K562 (cell line): ENCODE results near the gene SUOX. TPM values are rescaled to one million over a fixed set of nuclear protein-coding genes. Genes with fewer than 3 reads are reported as not detected.

Source experiments
- CBX8 ChIP-seq: fragments of 200-600 bp; sonication (generic); IDR thresholded peaks from 2 replicates; pipeline ENCODE4 v1.6.1; 2012; ENCODE audit warnings: borderline replicate concordance, mixed run types, low read depth, mild to moderate bottlenecking, moderate library complexity, mixed read lengths, low read length, control low read depth, inconsistent platforms; ENCODE audit not compliant: poor library complexity, severe bottlenecking; ENCODE audit errors: extremely low read depth
- ILF3 ChIP-seq: fragments of 450-650 bp; IDR thresholded peaks from 2 replicates; pipeline ENCODE4 v1.6.1; 2018; ENCODE audit warnings: antibody characterized with exemption, mild to moderate bottlenecking, moderate library complexity, borderline replicate concordance
- KDM1A ChIP-seq, 2 experiments: fragments of 450-650 bp; IDR thresholded peaks; 2 replicates each; pipeline ENCODE4 v1.6.1; 2016; ENCODE audit warnings: mild to moderate bottlenecking in 2 of 2
- MLLT1 ChIP-seq, 2 experiments: fragments of 450-650 bp; IDR thresholded peaks; 2 replicates each; pipeline ENCODE4 v1.6.1; 2016
- MNT ChIP-seq, 2 experiments: fragments of 450-650 bp; conservative IDR thresholded peaks; 2 replicates each; pipeline ENCODE4 v1.6.1; 2017; ENCODE audit warnings: mild to moderate bottlenecking in 2 of 2, moderate library complexity in 2 of 2
- NEUROD1 ChIP-seq: fragments of 150-350 bp; IDR thresholded peaks from 2 replicates; pipeline ENCODE4 v1.6.1; 2014; ENCODE audit warnings: borderline replicate concordance, low read length, low read depth; ENCODE audit not compliant: partially characterized antibody
- NR2C2 ChIP-seq, 2 experiments: fragments of 200-800 bp in 1 of 2; sonication (Bioruptor generic) in 1 of 2; sonication (generic) in 1 of 2; formaldehyde crosslinking in 1 of 2; IDR thresholded peaks; 2 replicates each; pipeline versions ENCODE4 v1.6.1 to v1.8.0; 2016 to 2022; ENCODE audit warnings: mild to moderate bottlenecking in 1 of 2, missing compliant biosample characterization in 1 of 2, missing genetic modification characterization in 1 of 2, missing genetic modification reagents in 1 of 2
- POLR2AphosphoS5 ChIP-seq: IDR thresholded peaks from 2 replicates; pipeline ENCODE4 v1.6.1; 2011; ENCODE audit warnings: mild to moderate bottlenecking, low read depth, low read length, moderate library complexity; ENCODE audit not compliant: control insufficient read depth, insufficient read depth
- TAF1 ChIP-seq: IDR thresholded peaks from 2 replicates; pipeline ENCODE4 v1.6.1; 2011; ENCODE audit warnings: mild to moderate bottlenecking, low read length, moderate library complexity; ENCODE audit not compliant: insufficient read depth, control insufficient read depth, severe bottlenecking; ENCODE audit errors: extremely low read depth
- TBP ChIP-seq: optimal IDR thresholded peaks from 2 replicates; pipeline ENCODE3; 2011; ENCODE audit warnings: low read depth, low read length, improper control_type of control experiment
- THAP12 ChIP-seq: fragments of 250-450 bp; sonication (Bioruptor Pico); IDR thresholded peaks from 2 replicates; pipeline ENCODE4 v1.9.0; 2021; ENCODE audit warnings: mild to moderate bottlenecking, inconsistent platforms
- ZNF134 ChIP-seq: fragments of 250-450 bp; sonication (Bioruptor Pico); conservative IDR thresholded peaks from 2 replicates; pipeline ENCODE4 v1.4.0; 2020
- ZNF239 ChIP-seq: fragments of 250-450 bp; sonication (Bioruptor Pico); IDR thresholded peaks from 2 replicates; pipeline ENCODE4 v1.4.0; 2020; ENCODE audit warnings: mild to moderate bottlenecking
- ZNF780A ChIP-seq: fragments of 250-450 bp; sonication (Bioruptor Pico); IDR thresholded peaks from 2 replicates; pipeline ENCODE4 v1.5.0; 2021; ENCODE audit warnings: mild to moderate bottlenecking
- polyA plus RNA-seq, 8 experiments: library from polyadenylated mRNA; depleted of rRNA in 4 of 8; stranded (reverse) in 5 of 8; unstranded in 3 of 8; fragments of >200 nt; fragmentation: Nextera tagmentation in 2 of 8; fragmentation: Illumina TruSeq in 1 of 8; extraction: Ambion mirVana in 2 of 8; extraction: Trizol in 1 of 8; gene quantifications; 2 replicates each; pipeline versions ENCODE4 v1.2.1 to v1.2.3, GENCODE V29; 2011 to 2014; ENCODE audit warnings: inconsistent platforms in 1 of 8, missing spikeins in 1 of 8
- total RNA-seq, 7 experiments: library from RNA; depleted of rRNA in 6 of 7; stranded (reverse); fragments of >200 nt in 6 of 7; fragmentation: Illumina TruSeq in 2 of 7; extraction: Trizol in 2 of 7; gene quantifications; 2 replicates each; pipeline versions ENCODE4 v1.2.1 to v1.2.3, GENCODE V29; 2011 to 2021; ENCODE audit warnings: low replicate concordance in 1 of 7
- TF ChIP-seq, protein P1 (sequence below), 2 experiments: IDR thresholded peaks; 2 replicates each; pipeline ENCODE4 v1.6.1; 2012; ENCODE audit warnings: improper control_type of control experiment in 2 of 2, low read depth in 2 of 2, low read length in 2 of 2, borderline replicate concordance in 1 of 2
- TF ChIP-seq, protein P2 (sequence below): IDR thresholded peaks from 3 replicates; pipeline ENCODE4 v1.6.1; 2011; ENCODE audit warnings: borderline replicate concordance, mild to moderate bottlenecking; ENCODE audit not compliant: insufficient read length, insufficient read depth

Gene SUOX
- total and polyA plus RNA-seq, 9 of the 15 experiments (the other 6 are each of a cell fraction or from before 2014, with no cell fraction given): 9.2 to 39.7 (median 25.4) TPM

DNA sequence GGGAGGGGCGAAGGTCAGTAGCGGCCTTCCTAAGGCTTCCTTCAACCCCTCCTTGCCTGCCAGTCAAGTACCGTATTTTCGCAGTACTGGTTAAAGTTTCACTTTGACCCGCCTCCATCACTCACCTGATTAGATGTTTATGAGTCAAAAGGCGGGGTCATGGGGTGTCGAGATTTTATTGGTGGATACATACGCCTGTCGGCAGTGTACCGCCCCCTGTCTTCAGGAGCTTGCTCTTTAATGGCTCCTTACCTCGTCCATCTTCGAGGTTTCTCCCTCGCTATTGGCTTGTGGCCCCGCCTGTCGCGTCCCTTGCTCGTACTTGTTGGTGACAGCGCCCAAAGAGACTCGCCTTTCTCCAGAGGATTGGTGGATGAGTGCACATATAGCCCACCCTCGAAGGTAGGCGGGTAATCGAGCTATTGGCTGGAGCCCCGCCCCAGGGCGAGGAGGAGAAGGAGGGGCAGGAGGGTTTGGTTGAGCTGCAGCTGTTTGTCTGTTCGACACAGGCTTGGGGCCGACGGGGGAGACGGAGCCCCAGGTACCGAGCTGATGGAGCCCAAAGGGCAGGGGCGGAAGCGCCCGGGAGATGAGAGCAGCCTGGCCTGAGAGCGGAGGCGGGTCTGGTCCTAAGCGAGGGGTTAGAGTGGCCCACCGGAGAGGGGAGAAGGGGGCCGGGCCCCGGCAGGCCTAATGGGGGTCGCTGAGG, 23.3 kb upstream of the SUOX start, which contains the start of gene RAB5B (continued):
- TF ChIP-seq THAP12 (CRISPR knock-in tag): peak; percentile 73; the same call in 1 of the 2 replicates
- TF ChIP-seq ZNF134 (CRISPR knock-in tag): no peak
- TF ChIP-seq, protein P1, sequence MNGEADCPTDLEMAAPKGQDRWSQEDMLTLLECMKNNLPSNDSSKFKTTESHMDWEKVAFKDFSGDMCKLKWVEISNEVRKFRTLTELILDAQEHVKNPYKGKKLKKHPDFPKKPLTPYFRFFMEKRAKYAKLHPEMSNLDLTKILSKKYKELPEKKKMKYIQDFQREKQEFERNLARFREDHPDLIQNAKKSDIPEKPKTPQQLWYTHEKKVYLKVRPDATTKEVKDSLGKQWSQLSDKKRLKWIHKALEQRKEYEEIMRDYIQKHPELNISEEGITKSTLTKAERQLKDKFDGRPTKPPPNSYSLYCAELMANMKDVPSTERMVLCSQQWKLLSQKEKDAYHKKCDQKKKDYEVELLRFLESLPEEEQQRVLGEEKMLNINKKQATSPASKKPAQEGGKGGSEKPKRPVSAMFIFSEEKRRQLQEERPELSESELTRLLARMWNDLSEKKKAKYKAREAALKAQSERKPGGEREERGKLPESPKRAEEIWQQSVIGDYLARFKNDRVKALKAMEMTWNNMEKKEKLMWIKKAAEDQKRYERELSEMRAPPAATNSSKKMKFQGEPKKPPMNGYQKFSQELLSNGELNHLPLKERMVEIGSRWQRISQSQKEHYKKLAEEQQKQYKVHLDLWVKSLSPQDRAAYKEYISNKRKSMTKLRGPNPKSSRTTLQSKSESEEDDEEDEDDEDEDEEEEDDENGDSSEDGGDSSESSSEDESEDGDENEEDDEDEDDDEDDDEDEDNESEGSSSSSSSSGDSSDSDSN (IDR thresholded peaks at IDR 0.05; ENCODE audit: borderline replicate concordance in 1 of 2, low read depth in 2 of 2, low read length in 2 of 2): 0 out of 4 replicates have a peak, but pooled peaks of 1 of the 2 experiments have one; percentile 26
- TF ChIP-seq ILF3: no peak
- TF ChIP-seq POLR2AphosphoS5: peak; percentile 52; the same call in 1 of the 2 replicates
- TF ChIP-seq TAF1: peak; percentile 75
- TF ChIP-seq CBX8: no peak
- TF ChIP-seq TBP: peak; percentile 81
- no peak for TF ChIP-seq KDM1A (IDR thresholded peaks at IDR 0.05)
- peak; percentile 27 to 99; a peak in 2 of 4 replicates for TF ChIP-seq MLLT1 (IDR thresholded peaks at IDR 0.05)
- TF ChIP-seq, protein P2, sequence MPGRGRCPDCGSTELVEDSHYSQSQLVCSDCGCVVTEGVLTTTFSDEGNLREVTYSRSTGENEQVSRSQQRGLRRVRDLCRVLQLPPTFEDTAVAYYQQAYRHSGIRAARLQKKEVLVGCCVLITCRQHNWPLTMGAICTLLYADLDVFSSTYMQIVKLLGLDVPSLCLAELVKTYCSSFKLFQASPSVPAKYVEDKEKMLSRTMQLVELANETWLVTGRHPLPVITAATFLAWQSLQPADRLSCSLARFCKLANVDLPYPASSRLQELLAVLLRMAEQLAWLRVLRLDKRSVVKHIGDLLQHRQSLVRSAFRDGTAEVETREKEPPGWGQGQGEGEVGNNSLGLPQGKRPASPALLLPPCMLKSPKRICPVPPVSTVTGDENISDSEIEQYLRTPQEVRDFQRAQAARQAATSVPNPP: no peak
- no peak; the same call in 1 of the 2 replicates for TF ChIP-seq NR2C2 (CRISPR knock-in tag; IDR thresholded peaks at IDR 0.05)
- peak; percentile 95 for TF ChIP-seq NR2C2 (tag; IDR thresholded peaks at IDR 0.05)
- peak; percentile 66 to 79 for TF ChIP-seq MNT (conservative IDR thresholded peaks at IDR 0.05)
- peak; percentile 100 for TF ChIP-seq NEUROD1
- no peak for TF ChIP-seq ZNF239 (CRISPR knock-in tag)
- no peak for TF ChIP-seq ZNF780A (CRISPR knock-in tag)
